Measurements from ENCODE around the gene GPC1. TPM values are rescaled to one million over a fixed set of nuclear protein-coding genes. Genes with fewer than 3 reads are reported as not detected.

The GPC1 gene
- total RNA-seq, 1 donor from 2014 or later: 123 TPM

DNA sequence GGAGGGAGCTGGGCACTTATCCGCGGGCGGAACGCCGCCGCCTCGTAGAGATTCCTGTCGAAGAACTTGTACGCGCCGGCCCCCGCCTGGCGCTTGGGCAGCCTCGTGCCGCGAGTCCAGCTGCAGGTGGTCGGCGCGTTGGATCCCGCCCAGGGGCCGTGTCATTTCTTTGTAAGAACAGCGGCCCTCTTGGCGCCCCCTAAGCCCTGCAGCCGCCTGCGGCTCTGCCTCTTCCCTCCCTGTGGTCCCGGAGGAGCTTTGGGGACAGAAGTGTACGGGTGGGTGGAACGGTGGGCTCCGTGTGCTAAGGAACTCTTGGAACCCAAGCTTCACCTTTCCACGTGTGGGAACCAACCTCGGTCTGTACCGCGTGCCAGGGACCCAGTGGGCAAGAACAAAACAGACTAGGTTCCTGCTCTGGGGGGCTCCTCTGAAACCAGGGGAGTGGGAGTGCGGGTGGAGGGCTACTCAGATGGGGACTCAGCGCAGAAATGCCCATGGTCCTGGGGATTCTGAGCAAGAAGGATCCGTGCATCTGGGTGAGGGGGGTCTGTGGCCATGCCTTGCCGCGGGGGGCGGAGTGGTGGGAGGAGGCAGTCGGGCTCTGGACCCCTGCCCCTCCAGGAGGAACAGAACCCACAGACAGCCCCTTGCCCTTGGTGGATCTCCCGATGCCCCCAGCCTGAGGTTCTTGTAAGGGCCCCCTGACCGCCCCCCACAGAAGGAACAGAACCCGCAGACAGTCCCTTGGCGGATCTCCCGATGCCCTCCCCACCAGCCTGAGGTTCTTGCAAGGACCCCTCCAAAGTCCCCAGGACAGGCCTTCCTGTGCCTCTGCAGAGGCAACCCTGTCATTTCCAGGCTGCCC lies 1.5 kb downstream of the GPC1 start:
- no peaks in the 10 kb centered on the region for H3K36me3 ChIP-seq
- no peak for DNase-seq (ENCODE audit: low spot score in 2 of 2)
- H3K4me1 ChIP-seq: peaks cover 23 to 28% of the 10 kb centered on the region in 2 donors
- H3K27ac ChIP-seq: peak overlapping the region; percentile 94 to 98
- peak overlapping the region; percentile 98 for H3K4me3 ChIP-seq
- no peaks in the 10 kb centered on the region for H3K27me3 ChIP-seq
- TF ChIP-seq, protein P1, sequence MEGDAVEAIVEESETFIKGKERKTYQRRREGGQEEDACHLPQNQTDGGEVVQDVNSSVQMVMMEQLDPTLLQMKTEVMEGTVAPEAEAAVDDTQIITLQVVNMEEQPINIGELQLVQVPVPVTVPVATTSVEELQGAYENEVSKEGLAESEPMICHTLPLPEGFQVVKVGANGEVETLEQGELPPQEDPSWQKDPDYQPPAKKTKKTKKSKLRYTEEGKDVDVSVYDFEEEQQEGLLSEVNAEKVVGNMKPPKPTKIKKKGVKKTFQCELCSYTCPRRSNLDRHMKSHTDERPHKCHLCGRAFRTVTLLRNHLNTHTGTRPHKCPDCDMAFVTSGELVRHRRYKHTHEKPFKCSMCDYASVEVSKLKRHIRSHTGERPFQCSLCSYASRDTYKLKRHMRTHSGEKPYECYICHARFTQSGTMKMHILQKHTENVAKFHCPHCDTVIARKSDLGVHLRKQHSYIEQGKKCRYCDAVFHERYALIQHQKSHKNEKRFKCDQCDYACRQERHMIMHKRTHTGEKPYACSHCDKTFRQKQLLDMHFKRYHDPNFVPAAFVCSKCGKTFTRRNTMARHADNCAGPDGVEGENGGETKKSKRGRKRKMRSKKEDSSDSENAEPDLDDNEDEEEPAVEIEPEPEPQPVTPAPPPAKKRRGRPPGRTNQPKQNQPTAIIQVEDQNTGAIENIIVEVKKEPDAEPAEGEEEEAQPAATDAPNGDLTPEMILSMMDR (IDR thresholded peaks at IDR 0.05): no peak
- intact Hi-C loops (cut with DNase I): loop anchor here (5.0 kb wide), 3 partner anchors 125 to 1035 kb away; partner anchors contain the start of genes COPS9, DUSP28 and HDAC4
- H3K9me3 ChIP-seq: no peaks in the 10 kb centered on the region

DNA sequence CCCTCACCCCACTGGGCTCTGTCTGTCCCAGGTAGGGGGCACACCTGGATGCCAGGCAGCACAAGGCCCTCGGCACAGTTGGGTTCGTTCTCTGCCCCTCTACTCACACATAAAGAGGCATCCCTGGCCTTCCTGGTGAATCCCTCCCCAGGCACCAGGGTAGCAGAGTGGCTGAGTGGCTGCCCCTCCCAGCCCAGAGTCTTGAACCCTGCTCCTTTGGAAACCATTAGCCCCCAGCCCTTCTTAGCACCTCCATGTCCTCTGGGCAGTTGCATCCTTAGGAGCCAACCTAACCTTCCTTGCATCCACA lies 2.0 kb downstream of the GPC1 start:
- H3K4me1 ChIP-seq: peaks cover 23 to 28% of the 10 kb centered on the region in 2 donors
- TF ChIP-seq, protein P1 (IDR thresholded peaks at IDR 0.05): no peak
- no peak overlapping the region for H3K27ac ChIP-seq
- no peaks in the 10 kb centered on the region for H3K36me3 ChIP-seq
- H3K4me3 ChIP-seq: peak overlapping the region; percentile 98
- DNase-seq (ENCODE audit: low spot score in 2 of 2): no peak
- no peaks in the 10 kb centered on the region for H3K27me3 ChIP-seq
- H3K9me3 ChIP-seq: no peaks in the 10 kb centered on the region
- intact Hi-C loops (cut with DNase I): loop anchor here (5.0 kb wide), 3 partner anchors 125 to 1035 kb away; partner anchors contain the start of genes COPS9, DUSP28 and HDAC4

DNA sequence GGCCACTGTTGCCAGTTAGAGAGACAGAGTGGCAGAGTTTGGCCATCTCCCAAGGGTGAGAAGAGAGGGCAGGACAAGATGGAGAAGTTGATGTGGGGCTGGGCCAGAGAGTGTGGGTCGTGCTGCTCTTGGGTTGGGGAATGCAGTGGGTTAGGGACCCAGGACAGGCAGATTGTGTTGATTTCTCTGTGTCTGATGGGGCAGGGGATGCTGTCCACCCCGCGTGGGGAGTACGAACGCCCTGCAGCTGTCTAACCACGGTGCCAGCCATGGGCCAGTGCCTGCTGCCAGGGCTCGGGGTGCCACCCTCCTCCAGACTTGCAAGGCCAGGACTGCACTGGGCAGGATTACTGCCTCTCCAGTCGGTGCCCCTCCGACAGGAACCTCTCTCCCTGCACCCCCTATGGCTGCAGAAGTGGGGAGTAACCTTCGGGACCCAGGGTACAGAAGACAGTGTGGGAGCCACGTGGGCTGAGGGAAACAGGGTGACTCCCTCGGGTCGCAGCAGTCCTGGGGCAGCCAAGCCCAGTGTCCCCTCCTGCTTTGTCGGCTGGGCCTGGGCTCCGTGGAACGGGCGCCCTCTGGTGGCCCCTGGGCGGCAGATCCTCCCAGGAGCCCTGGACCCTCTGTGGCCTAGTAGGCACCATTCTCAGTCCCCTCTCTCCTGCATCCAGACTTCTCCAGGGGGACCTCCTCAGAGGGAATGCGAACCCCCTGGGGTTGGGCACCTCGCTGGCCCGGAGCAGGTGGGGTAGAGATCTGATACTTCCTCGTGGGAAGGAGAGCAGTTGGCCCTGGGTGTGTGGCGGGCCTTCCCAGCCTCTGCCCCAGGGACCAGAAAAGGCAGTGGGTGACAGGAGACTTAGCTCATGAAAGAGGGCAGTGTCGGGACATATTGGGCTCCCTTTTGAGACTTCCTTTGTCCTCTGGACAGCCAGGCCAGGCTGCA lies 2.7 kb downstream of the GPC1 start:
- TF ChIP-seq, protein P1 (IDR thresholded peaks at IDR 0.05): peak; percentile 92 to 97 (median 97)
- Histone ChIP-seq H3K4me3 (peak overlapping the region; percentile 24 to 98), H3K9me3 (no peaks in the 10 kb centered on the region), H3K36me3 (no peaks in the 10 kb centered on the region), H3K4me1 (peaks cover 23 to 28% of the 10 kb centered on the region in 2 donors), H3K27ac (no peak overlapping the region), H3K27me3 (no peaks in the 10 kb centered on the region)
- intact Hi-C loops (cut with DNase I): loop anchor here (1.0 to 5.0 kb wide), 5 partner anchors 14 to 1036 kb away; partner anchors contain the start of genes COPS9, DUSP28 and HDAC4
- peak in 1 of 2 donors; percentile 83 for DNase-seq (ENCODE audit: low spot score in 2 of 2)

DNA sequence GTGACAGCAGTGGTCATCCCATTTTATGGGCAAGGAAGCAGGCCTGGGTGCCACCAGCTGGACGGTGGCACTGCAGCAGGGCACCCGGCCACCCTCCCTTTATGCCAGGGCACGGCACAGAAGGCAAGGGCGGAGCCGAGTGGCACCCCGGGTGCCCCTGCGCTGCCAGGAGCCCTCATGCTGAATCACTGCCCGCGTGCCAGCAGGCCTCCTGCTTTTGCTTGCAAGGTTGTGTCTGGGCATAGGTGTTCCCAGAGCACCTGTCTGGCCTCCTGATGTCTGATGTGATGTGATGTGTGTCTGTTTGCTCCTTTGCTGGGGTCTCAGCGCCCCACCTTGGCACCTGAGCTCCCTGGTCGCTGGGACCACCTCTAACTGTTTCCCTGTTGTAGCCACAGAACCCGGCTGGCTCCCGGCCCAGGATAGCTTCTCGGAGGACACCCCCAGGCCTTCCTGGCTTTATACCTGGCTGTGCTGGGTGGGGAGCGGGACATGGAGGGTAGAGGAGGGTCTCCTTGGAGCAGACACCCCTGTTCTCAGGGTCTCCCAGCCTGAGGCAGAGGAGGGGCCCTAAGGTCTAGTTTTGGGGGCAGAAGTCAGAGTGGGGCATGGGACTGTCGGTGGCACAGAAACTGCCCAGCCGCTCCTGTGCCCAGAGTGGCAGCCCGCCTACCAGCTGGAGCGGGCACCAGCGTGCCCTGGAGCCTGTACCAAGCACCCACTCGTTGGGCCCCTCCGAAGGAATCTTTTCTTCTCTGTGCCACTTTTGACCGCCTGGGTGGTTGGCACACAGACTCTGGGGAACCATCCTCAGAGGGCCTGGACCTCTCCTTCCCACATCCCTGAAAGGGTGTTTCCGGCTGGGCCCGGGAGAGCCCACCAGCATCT lies 3.6 kb downstream of the GPC1 start:
- H3K4me1 ChIP-seq: peaks cover 23 to 25% of the 10 kb centered on the region in 2 donors
- H3K4me3 ChIP-seq: no peak overlapping the region
- H3K9me3 ChIP-seq: no peaks in the 10 kb centered on the region
- H3K27me3 ChIP-seq: no peaks in the 10 kb centered on the region
- intact Hi-C loops (cut with DNase I): loop anchor here (1.0 to 5.0 kb wide), 5 partner anchors 13 to 1037 kb away; partner anchors contain the start of genes COPS9, DUSP28 and HDAC4
- DNase-seq (ENCODE audit: low spot score in 2 of 2): no peak
- no peaks in the 10 kb centered on the region for H3K36me3 ChIP-seq
- H3K27ac ChIP-seq: no peak overlapping the region
- TF ChIP-seq, protein P1 (IDR thresholded peaks at IDR 0.05): no peak
